NCI-H2081 (cell line): ENCODE data around the gene TULP1.
A peak's percentile ranks its signal among the peaks of the same experiment; 100 is the strongest.

Experiments
- DNase-seq, 2 experiments: peaks; one replicate each; lab custom pipeline; 2025; lab: John Stamatoyannopoulos, UW

The TULP1 gene

DNA sequence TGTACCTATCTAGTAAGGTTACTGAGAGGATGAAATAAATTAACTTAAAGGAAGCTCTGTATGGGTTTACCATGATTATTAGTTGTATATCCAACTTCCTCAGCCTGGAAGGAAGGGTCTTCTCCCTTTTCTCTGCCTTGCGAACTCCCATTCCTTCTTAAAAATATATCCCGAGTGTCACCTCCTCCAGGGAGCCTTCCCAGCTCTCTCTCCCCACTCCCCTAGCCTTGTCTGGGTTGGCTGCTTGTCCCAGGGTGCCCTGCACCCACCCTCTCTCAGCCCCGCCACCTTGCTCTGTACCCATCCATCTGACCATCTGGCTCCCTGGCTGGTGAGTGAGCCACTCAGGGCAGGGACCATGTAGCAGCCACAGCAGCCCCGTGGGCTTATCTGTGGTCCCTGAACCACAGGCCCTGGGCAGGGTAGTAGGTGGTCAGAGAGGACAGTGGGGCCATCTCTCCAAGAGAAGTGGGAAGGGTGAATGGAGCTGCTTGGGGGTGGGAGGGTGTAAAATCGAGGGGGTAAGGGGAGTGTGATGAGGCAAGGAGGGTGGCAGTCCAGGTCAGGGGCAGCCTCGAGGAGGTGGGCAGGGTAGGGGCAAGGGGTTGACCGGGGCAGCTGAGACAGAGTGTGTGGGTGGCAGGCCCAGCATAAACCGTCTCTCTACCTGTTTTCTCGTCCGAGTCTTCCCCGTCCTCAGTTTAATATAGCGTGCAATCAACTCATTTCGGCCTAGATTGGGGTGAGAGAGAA, 28.6 kb downstream of the TULP1 start:
- DNase-seq = no peak

- no peak for DNase-seq
Observed at GRCh38 chr6:35483490-35483889, 29.2 kb downstream of the TULP1 start.

DNA sequence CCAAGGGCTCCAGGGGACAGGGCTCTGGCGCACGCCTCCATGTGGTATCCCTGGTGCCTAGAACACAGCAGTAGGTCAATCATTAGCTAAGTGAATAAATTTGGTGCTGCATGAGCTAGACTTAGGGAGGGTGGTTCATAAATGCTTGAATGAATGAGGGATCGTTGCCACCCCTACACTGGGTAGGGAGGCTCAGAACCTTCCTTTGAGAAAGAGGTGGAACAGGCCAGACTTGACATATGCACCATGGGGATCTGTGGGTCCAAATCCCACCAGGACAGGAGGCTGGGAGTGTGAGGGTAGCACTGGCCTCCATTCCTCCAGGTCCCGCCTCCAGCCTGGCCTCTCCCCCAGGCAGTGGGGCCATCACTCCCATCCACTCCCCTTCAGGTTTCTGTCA, 29.6 kb downstream of the TULP1 start:
- no peak for DNase-seq

- no peak for DNase-seq
Observed at GRCh38 chr6:35481226-35481625, 31.5 kb downstream of the TULP1 start.

- DNase-seq = no peak
Observed at GRCh38 chr6:35480176-35480575, 32.5 kb downstream of the TULP1 start.

GRCh38 chr6:35478259-35478658, 34.4 kb downstream of the TULP1 start:
- DNase-seq = no peak

GRCh38 chr6:35477551-35478179, 35.0 kb downstream of the TULP1 start:
- DNase-seq = no peak

GRCh38 chr6:35477028-35477427, 35.7 kb downstream of the TULP1 start:
- no peak for DNase-seq

DNA sequence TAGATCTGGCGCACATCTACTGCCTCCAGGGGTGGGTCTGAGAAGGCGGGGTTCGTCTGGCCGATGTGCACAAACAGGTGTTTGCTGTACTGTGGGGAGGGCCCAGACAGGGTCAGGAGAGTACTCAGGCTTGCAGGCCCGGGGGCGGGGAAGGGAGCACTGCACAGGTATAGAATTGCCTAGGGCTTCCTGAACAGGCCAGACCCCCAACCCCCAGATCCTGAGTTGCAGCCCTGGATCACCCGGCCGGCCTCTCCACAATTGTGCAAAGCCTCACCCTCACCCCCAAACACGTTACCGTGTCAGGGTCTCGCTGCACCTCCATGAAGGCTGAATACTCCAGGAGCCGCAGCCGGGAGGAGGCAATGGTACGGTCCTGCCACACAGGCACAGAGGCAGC, 36.7 kb downstream of the TULP1 start:
- no peak for DNase-seq

- DNase-seq = no peak
Observed at GRCh38 chr6:35475573-35475972, 37.1 kb downstream of the TULP1 start.

DNA sequence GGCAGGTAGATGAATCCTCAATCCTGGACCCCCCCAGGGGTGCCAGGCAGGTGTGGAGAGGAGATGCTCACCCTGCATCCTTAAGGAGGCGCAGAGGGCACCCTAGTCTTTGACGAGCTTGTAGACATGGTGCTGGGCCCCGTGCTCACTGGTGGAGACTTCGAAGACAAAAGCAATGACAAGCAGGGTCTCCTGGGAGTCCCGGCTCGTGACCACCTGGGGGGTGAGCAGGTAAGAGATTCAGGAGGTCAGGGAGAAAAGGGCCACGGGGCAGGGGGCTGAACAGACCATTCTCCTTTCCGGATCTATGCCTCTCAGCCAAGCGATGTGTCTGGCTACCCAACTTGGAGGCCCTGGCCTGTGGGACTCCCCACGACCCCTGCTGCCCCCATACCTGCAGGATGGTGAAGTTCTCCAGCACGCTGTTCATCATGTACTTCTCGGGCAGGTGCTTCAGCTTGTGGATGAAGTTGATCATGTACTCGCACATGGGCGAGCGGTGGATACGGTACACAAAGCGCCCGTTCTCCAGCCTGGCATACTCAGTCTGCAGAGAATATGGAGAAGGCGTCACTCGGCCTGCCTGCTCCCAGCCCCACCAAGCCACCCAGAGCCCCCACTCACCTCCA, 37.6 kb downstream of the TULP1 start:
- DNase-seq = no peak

DNA sequence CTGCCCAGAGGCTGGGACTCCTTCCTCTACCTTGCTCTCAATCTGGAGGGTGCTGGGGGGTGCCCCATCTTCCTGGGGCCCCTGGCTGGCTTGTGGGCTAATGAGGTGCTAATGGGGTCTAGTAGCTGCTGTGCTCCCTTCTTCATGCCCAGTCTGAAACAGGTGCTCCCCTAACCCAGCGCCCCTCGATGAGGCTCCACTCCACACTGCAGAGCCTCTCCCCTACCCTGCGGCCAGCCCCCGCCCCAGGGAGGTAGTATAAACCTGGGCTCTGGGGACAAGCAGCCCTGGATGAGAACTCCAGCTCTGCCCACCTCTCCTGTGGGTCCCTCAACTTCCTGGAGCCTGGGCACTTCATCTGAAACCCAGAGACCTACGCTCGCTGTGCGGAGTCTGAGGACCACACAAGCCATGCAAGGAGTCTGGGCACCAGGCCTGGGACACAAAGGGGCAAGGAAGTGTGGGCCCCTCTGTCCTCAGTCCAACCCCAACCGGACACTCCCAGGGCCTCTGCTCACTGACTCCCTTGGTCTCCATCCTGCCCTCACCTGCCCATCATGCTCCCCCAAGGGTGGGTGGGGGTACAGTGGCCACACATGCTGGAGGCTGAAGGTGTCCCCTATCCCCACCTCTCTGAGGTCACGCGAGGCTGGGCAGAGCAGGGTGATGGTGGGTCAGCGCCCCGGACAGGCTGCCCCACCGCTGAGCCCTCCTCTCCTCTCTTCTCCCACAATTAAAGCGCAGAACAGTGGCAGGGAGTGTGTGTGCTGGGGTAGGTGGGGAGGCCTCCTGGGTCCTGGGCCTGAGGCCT, 38.4 kb downstream of the TULP1 start:
- no peak for DNase-seq

DNA sequence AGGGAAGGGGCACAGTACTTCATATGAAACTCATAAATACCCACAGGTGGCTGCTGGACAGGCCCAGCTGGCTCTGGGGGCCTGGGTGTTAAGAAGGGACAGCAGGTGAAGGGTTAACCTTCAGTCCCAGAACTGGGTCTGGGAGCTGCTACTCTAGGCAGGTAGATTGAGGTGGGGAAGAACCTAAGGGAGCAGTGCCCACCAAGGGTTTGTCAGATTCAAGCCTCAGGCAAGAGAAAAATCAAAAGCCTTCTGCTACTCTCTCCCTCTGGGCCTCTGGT, 38.9 kb downstream of the TULP1 start:
- DNase-seq = no peak

GRCh38 chr6:35473075-35473849, 39.4 kb downstream of the TULP1 start:
- no peak for DNase-seq

DNA sequence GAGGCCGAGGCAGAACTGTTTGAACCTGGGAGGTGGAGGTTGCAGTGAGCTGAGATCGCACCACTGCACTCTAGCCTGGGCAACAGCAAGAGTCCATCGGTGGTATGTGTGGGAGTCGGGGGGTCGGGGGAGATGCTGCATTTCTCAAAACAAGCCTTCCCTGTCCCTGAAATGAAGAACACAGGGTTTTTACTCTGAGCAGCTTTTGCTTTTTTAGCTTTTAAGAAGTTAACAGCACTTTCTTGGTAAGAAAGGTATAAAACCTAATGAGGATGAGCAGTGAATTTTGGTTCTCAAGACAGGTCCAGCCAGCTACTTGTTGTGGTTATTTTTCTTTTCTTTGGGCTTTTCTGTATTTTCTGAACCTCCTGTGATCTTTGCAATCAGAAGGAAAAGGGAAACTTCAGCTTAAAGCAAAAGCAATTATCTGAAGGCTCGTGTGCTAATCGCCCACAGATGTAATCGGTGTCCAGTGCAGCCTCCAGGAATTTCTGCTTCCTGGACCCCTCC, 40.8 kb downstream of the TULP1 start:
- no peak for DNase-seq

DNA sequence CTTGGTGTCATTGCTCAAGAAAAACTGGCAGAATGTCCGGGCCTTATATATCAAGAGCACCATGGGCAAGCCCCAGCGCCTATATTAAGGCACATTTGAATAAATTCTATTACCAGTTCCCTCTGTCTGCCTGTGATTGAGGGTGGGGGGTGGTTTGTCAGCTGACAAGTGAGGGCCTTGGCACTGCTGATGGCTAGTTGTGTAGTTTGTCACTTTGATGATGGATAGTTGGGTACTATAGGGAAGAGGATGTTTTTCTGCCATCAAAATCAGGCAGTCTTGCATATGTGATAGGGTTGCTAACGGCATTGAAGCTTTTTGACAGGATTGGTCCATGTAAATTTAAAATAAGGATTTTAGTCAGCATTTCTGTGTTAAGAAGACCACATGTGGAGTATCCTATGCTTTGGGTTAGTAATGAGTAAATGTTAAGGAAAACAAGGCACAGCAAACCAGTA, 42.0 kb downstream of the TULP1 start:
- DNase-seq = no peak

DNA sequence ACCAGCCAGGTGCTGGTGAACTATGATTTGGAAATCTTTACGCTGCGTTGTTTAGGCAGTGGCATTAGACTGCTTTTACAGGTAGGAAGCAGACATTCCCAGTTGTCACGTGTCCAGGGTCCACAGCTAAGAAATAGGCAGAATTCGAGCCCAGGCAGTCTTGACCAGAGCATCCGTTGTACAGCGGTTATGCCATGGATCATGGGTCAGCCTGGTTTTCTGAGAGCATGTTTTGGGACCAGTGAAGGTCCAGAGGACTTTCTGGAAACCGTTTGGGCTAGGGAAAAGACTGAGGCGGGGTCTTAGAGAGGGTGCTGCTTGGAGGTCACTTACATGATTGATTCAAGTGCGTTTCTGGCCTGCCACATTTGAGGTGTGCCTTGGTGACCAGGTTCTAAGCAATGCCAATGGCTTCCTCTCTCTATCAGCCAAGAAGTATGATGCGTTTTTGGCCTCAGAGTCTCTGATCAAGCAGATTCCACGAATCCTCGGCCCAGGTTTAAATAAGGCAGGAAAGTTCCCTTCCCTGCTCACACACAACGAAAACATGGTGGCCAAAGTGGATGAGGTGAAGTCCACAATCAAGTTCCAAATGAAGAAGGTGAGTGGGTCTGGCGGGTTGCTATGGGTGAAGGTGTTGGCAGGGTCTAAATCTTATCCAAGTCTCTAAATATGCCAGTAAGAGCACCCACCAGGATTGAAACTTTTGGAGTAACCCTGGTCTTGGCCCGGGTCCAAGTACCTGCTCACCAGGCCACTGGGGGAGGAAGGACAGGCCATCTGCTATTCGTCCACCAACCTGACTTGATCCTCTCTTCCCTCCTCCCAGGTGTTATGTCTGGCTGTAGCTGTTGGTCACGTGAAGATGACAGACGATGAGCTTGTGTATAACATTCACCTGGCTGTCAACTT, 42.7 kb downstream of the TULP1 start:
- peak in 1 of 2 experiments; percentile 39 for DNase-seq

- DNase-seq = peak in 1 of 2 experiments; percentile 61
Observed at GRCh38 chr6:35468980-35469750, 43.5 kb downstream of the TULP1 start.

DNA sequence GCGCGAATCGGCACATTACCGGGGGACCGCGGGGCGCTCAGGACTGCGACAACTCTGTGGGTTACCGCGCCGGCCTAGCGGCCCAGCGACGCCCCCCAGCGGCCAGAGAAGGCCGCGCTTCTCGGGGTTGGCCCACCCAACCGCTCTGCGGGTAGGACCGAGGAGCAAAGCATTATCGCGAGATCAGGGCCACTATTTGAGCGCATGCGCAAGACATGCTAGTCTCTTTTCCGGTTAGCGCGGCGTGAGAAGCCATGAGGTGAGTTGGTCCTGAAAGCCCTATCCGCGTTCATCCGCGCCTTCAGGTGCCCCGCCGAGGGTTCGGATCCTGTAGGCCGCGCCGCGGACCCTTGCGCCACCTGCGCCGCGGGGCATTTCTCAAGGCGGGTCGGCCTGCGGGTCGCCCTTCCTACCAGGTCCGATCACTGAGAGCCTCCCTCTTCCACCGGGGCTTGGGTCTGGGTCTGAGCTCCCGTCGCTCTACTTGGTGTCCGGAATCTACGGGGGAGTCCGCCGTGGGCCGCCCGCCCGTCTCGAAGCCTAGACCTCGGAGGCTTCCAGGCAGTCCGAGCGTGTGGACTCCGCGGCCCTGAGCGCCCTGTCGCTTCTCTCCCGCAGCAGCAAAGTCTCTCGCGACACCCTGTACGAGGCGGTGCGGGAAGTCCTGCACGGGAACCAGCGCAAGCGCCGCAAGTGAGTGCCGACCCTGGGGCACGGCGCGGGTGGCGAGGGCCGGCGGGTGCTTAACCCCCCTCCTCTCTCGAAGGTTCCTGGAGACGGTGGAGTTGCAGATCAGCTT, 44.3 kb downstream of the TULP1 start, which contains the start of gene RPL10A:
TSS of gene RPL10A (plus strand) at position 221 of the 799 bp plus-strand sequence. CDS start at position 255, 34 bp downstream.
- DNase-seq = peak; percentile 92 to 97
